A673 (cell line): ENCODE data around the gene SORBS2. TPM values are rescaled to one million over a fixed set of nuclear protein-coding genes. Genes with fewer than 3 reads are reported as not detected.
A peak's percentile ranks its signal among the peaks of the same experiment; 100 is the strongest.

ENCODE experiments used
- BruUV-seq: library from RNA; stranded (reverse); fragments of 400-500 nt; replicated peaks from 2 replicates; lab custom pipeline; 2021; lab: Mats Ljungman, UMichigan
- CTCF ChIA-PET: fragments of 300-600 bp; sonication (Branson Sonifier 250); formaldehyde crosslinking; loops from one replicate; lab custom pipeline; 2022; ENCODE audit warnings: antibody characterized with exemption; lab: Charles Lee
- POLR2A ChIA-PET: fragments of 300-600 bp; sonication (Branson Sonifier 250); formaldehyde crosslinking; loops from one replicate; lab custom pipeline; 2022; ENCODE audit warnings: antibody characterized with exemption; ENCODE audit not compliant: low non-redundant PET; lab: Charles Lee
- DNase-seq: peaks from one replicate; pipeline ENCODE4 v3.0.0-alpha.2; 2015; ENCODE audit warnings: low spot score
- H3K27ac ChIP-seq: fragments of 200-600 bp; sonication (generic); 2 replicates; pipeline ENCODE4 v1.5.1; 2016; ENCODE audit warnings: mixed run types, low read depth, mild to moderate bottlenecking, mixed read lengths, antibody characterized with exemption, low read length; ENCODE audit not compliant: poor library complexity, severe bottlenecking
- H3K27me3 ChIP-seq: fragments of 200-600 bp; sonication (generic); replicated peaks from 2 replicates; pipeline ENCODE4 v1.6.1; 2017; ENCODE audit warnings: mixed run types, low read depth, mild to moderate bottlenecking, mixed read lengths, antibody characterized with exemption, low read length; ENCODE audit not compliant: insufficient read depth, poor library complexity
- H3K36me3 ChIP-seq: fragments of 200-600 bp; sonication (generic); 2 replicates; pipeline ENCODE4 v1.6.1; 2016; ENCODE audit warnings: mixed run types, mild to moderate bottlenecking, mixed read lengths, antibody characterized with exemption, low read length; ENCODE audit not compliant: insufficient read depth, poor library complexity, severe bottlenecking
- H3K4me1 ChIP-seq: fragments of 200-600 bp; sonication (generic); 2 replicates; pipeline ENCODE4 v1.6.1; 2017; ENCODE audit warnings: mixed run types, mild to moderate bottlenecking, mixed read lengths, antibody characterized with exemption, low read length; ENCODE audit not compliant: insufficient read depth, poor library complexity, severe bottlenecking
- H3K4me3 ChIP-seq: fragments of 200-600 bp; sonication (generic); 2 replicates; pipeline ENCODE4 v1.5.1; 2016; ENCODE audit warnings: low read depth, mixed run types, mild to moderate bottlenecking, mixed read lengths, low read length; ENCODE audit not compliant: poor library complexity, severe bottlenecking
- H3K9me3 ChIP-seq: fragments of 200-600 bp; sonication (generic); 2 replicates; pipeline ENCODE4 v1.6.1; 2016; ENCODE audit warnings: mixed run types, low read depth, mild to moderate bottlenecking, mixed read lengths, antibody characterized with exemption, low read length; ENCODE audit not compliant: poor library complexity, severe bottlenecking
- EZH2 ChIP-seq: fragments of 200-600 bp; sonication (generic); IDR thresholded peaks from 2 replicates; pipeline ENCODE4 v1.6.1; 2017; ENCODE audit warnings: borderline replicate concordance, low read depth, mild to moderate bottlenecking, mixed read lengths, antibody characterized with exemption, low read length; ENCODE audit not compliant: poor library complexity, severe bottlenecking
- intact Hi-C: fragments of 100-400 bp; cut with micrococcal nuclease; formaldehyde crosslinking; loops from one replicate; pipeline ENCODE4 v1.10.0; 2022; ENCODE audit not compliant: unreplicated experiment
- total RNA-seq: library from RNA; stranded (reverse); gene quantifications from 2 replicates; pipeline ENCODE4 v1.2.3, GENCODE V29; 2021
- TF ChIP-seq, protein P1 (sequence below): fragments of 300-800, 200-600 bp; sonication (generic); conservative IDR thresholded peaks from 2 replicates; pipeline ENCODE4 v1.5.1; 2017; ENCODE audit warnings: low read depth, mild to moderate bottlenecking, antibody characterized with exemption, low read length, moderate library complexity, mixed read lengths

Gene SORBS2
- total RNA-seq, 1 experiment from 2014 or later = not detected

DNA sequence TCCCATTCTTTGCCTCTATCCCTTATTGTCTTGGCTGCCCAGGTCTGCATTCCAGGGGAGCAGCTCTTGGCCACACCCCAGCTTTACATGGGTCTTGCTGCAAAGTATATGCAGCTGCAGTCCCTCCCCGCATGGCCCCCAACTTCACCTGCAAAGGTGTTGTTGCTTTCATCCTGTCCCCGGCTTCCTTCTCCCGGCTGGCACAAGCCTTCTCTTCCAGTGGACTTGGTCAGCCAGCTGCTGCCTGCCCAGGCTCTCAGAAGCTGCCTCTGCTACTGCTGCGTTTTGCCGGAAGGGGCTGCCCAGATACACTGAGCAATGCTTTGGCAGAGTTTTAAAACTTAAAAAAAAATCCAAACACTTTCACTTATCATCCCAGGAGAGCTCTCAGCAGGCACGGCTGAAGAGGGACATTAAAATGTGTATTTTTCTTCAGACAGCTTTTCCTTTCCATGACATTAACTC is 155.5 kb downstream of the SORBS2 start:
- DNase-seq = peak; percentile 3
- TF ChIP-seq EZH2 = no peak
- TF ChIP-seq, protein P1, sequence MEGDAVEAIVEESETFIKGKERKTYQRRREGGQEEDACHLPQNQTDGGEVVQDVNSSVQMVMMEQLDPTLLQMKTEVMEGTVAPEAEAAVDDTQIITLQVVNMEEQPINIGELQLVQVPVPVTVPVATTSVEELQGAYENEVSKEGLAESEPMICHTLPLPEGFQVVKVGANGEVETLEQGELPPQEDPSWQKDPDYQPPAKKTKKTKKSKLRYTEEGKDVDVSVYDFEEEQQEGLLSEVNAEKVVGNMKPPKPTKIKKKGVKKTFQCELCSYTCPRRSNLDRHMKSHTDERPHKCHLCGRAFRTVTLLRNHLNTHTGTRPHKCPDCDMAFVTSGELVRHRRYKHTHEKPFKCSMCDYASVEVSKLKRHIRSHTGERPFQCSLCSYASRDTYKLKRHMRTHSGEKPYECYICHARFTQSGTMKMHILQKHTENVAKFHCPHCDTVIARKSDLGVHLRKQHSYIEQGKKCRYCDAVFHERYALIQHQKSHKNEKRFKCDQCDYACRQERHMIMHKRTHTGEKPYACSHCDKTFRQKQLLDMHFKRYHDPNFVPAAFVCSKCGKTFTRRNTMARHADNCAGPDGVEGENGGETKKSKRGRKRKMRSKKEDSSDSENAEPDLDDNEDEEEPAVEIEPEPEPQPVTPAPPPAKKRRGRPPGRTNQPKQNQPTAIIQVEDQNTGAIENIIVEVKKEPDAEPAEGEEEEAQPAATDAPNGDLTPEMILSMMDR = no peak
- Histone ChIP-seq H3K9me3 (no peaks in the 10 kb centered on the region), H3K36me3 (no peaks in the 10 kb centered on the region), H3K27ac (no peak overlapping the region), H3K27me3 (peaks cover 37% of the 10 kb centered on the region), H3K4me3 (no peak overlapping the region), H3K4me1 (no peaks in the 10 kb centered on the region)
- ChIA-PET POLR2A (no interaction called here), CTCF (no interaction called here)
- BruUV-seq = no TSS peak
- intact Hi-C loops = no loop called here

DNA sequence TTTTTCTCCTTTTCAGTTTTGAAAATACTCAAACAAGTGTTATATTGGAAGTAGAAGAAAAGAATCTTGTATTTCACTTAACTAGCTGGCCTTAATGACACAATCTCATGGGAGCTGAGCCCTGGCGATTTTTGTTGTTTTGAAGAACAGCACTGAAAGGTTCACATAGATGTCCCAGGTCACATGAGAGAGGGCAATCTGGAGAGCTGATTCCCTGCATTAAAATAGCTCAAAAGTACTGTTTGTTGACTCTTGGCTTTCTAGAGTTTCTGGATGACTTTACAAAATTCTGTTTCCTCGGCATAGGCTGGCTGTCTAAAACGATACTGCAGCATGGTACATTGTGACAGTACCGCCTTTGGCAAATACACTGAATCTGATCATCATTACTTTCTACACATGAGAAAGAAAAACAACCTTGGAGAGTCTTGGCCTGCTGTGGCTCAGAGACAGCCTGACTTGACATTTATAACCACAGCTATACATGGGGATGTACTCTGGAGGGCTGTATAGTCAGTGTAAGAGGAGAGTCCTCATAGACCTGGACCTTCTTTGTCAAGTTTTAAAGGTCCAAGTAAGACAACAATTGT is 156.9 kb downstream of the SORBS2 start:
- ChIA-PET POLR2A (no interaction called here), CTCF (no interaction called here)
- DNase-seq = no peak
- peaks cover 43% of the 10 kb centered on the region for H3K27me3 ChIP-seq
- no peak overlapping the region for H3K27ac ChIP-seq
- no TSS peak for BruUV-seq
- TF ChIP-seq EZH2 = no peak
- TF ChIP-seq, protein P1 = no peak
- H3K4me1 ChIP-seq = no peaks in the 10 kb centered on the region
- no peaks in the 10 kb centered on the region for H3K9me3 ChIP-seq
- H3K36me3 ChIP-seq = no peaks in the 10 kb centered on the region
- H3K4me3 ChIP-seq = no peak overlapping the region
- intact Hi-C loops = no loop called here

DNA sequence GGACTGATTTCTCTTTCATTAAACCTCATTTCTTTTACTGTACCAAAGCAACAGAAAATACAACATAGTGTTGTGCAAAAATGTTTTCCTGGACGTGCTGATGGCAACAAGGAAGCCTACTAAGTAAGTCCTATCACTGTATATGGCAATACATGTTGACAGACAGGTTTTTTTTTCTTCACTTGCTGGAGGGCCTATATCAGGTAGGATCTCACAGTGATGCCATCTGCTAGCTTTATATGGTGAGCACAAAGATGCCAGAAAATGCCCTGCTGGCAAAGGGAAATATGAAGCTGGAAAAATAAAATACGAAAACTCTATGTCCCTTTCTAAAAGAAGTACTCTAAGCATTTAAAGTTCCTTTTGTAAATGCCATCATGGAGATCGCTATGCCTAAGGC is 157.7 kb downstream of the SORBS2 start:
- CTCF ChIA-PET = no interaction called here
- BruUV-seq = no TSS peak
- no peak overlapping the region for H3K27ac ChIP-seq
- no peaks in the 10 kb centered on the region for H3K36me3 ChIP-seq
- no peaks in the 10 kb centered on the region for H3K9me3 ChIP-seq
- no peak for TF ChIP-seq EZH2
- TF ChIP-seq, protein P1 = no peak
- POLR2A ChIA-PET = no interaction called here
- peaks cover 43% of the 10 kb centered on the region for H3K27me3 ChIP-seq
- H3K4me1 ChIP-seq = no peaks in the 10 kb centered on the region
- no peak for DNase-seq
- intact Hi-C loops = no loop called here
- H3K4me3 ChIP-seq = no peak overlapping the region
